Measurements from ENCODE around the gene VRK1.

VRK1 gene

GRCh38 chr14:96915478-96915877 is 118.3 kb downstream of the VRK1 start:
- no peaks in the 10 kb centered on the region for H3K4me1 ChIP-seq (ENCODE audit: control insufficient read depth, insufficient read depth, low read length)
- H3K27me3 ChIP-seq (ENCODE audit: control insufficient read depth, insufficient read depth, low read length), result no peaks in the 10 kb centered on the region
- no peaks in the 10 kb centered on the region for H3K36me3 ChIP-seq (ENCODE audit: control insufficient read depth, insufficient read depth, low read length)
- no peaks in the 10 kb centered on the region for H3K9me3 ChIP-seq (ENCODE audit: control insufficient read depth, insufficient read depth, low read length)
- H3K4me3 ChIP-seq (ENCODE audit: low read length), result no peak overlapping the region
- no peak overlapping the region for H3K27ac ChIP-seq (ENCODE audit: low read length)
- WGBS (ENCODE audit: insufficient coverage, insufficient read length), result no CpG with 5 or more reads among the region's 4 CpGs
- DNase-seq (ENCODE audit: low read depth, low spot score), result no peak

- no peaks in the 10 kb centered on the region for H3K27me3 ChIP-seq (ENCODE audit: control insufficient read depth, insufficient read depth, low read length)
- no peak for DNase-seq (ENCODE audit: low read depth, low spot score)
- H3K4me1 ChIP-seq (ENCODE audit: control insufficient read depth, insufficient read depth, low read length), result no peaks in the 10 kb centered on the region
- no peak overlapping the region for H3K27ac ChIP-seq (ENCODE audit: low read length)
- no peaks in the 10 kb centered on the region for H3K36me3 ChIP-seq (ENCODE audit: control insufficient read depth, insufficient read depth, low read length)
- no CpG with 5 or more reads among the region's 1 CpG for WGBS (ENCODE audit: insufficient coverage, insufficient read length)
- H3K4me3 ChIP-seq (ENCODE audit: low read length), result no peak overlapping the region
- H3K9me3 ChIP-seq (ENCODE audit: control insufficient read depth, insufficient read depth, low read length), result no peaks in the 10 kb centered on the region
These were observed 119.6 kb downstream of the VRK1 start for GRCh38 chr14:96916751-96917150.

- Histone ChIP-seq H3K27ac (ENCODE audit: low read length) (no peak overlapping the region), H3K9me3 (ENCODE audit: control insufficient read depth, insufficient read depth, low read length) (no peaks in the 10 kb centered on the region), H3K27me3 (ENCODE audit: control insufficient read depth, insufficient read depth, low read length) (no peaks in the 10 kb centered on the region), H3K4me1 (ENCODE audit: control insufficient read depth, insufficient read depth, low read length) (no peaks in the 10 kb centered on the region), H3K36me3 (ENCODE audit: control insufficient read depth, insufficient read depth, low read length) (no peaks in the 10 kb centered on the region), H3K4me3 (ENCODE audit: low read length) (no peak overlapping the region)
- no CpG with 5 or more reads among the region's 7 CpGs for WGBS (ENCODE audit: insufficient coverage, insufficient read length)
- DNase-seq (ENCODE audit: low read depth, low spot score), result no peak
These were observed 120.3 kb downstream of the VRK1 start for GRCh38 chr14:96917442-96917963.

- no CpG with 5 or more reads among the region's 3 CpGs for WGBS (ENCODE audit: insufficient coverage, insufficient read length)
- Histone ChIP-seq H3K27me3 (ENCODE audit: control insufficient read depth, insufficient read depth, low read length) (no peaks in the 10 kb centered on the region), H3K36me3 (ENCODE audit: control insufficient read depth, insufficient read depth, low read length) (no peaks in the 10 kb centered on the region), H3K9me3 (ENCODE audit: control insufficient read depth, insufficient read depth, low read length) (no peaks in the 10 kb centered on the region), H3K4me1 (ENCODE audit: control insufficient read depth, insufficient read depth, low read length) (peaks cover 2% of the 10 kb centered on the region), H3K27ac (ENCODE audit: low read length) (no peak overlapping the region), H3K4me3 (ENCODE audit: low read length) (no peak overlapping the region)
- DNase-seq (ENCODE audit: low read depth, low spot score), result no peak
These were observed 122.8 kb downstream of the VRK1 start for GRCh38 chr14:96920023-96920422.

- H3K36me3 ChIP-seq (ENCODE audit: control insufficient read depth, insufficient read depth, low read length), result no peaks in the 10 kb centered on the region
- no peaks in the 10 kb centered on the region for H3K9me3 ChIP-seq (ENCODE audit: control insufficient read depth, insufficient read depth, low read length)
- H3K4me3 ChIP-seq (ENCODE audit: low read length), result no peak overlapping the region
- no peak overlapping the region for H3K27ac ChIP-seq (ENCODE audit: low read length)
- no peak for DNase-seq (ENCODE audit: low read depth, low spot score)
- peaks cover 4% of the 10 kb centered on the region for H3K4me1 ChIP-seq (ENCODE audit: control insufficient read depth, insufficient read depth, low read length)
- no CpG with 5 or more reads among the region's 3 CpGs for WGBS (ENCODE audit: insufficient coverage, insufficient read length)
- no peaks in the 10 kb centered on the region for H3K27me3 ChIP-seq (ENCODE audit: control insufficient read depth, insufficient read depth, low read length)
These were observed 123.6 kb downstream of the VRK1 start for GRCh38 chr14:96920820-96921219.

GRCh38 chr14:96922986-96923385 is 125.8 kb downstream of the VRK1 start:
- WGBS (ENCODE audit: insufficient coverage, insufficient read length), result no CpG with 5 or more reads among the region's 8 CpGs

GRCh38 chr14:96925422-96925821 is 128.2 kb downstream of the VRK1 start:
- H3K36me3 ChIP-seq (ENCODE audit: control insufficient read depth, insufficient read depth, low read length), result no peaks in the 10 kb centered on the region
- DNase-seq (ENCODE audit: low read depth, low spot score), result no peak
- no peaks in the 10 kb centered on the region for H3K27me3 ChIP-seq (ENCODE audit: control insufficient read depth, insufficient read depth, low read length)
- H3K9me3 ChIP-seq (ENCODE audit: control insufficient read depth, insufficient read depth, low read length), result no peaks in the 10 kb centered on the region
- peaks cover 4% of the 10 kb centered on the region for H3K4me1 ChIP-seq (ENCODE audit: control insufficient read depth, insufficient read depth, low read length)
- WGBS (ENCODE audit: insufficient coverage, insufficient read length), result no CpG with 5 or more reads among the region's 4 CpGs
- no peak overlapping the region for H3K4me3 ChIP-seq (ENCODE audit: low read length)
- H3K27ac ChIP-seq (ENCODE audit: low read length), result no peak overlapping the region

More at GRCh38 chr14:96922986-96923385, 125.8 kb downstream of the VRK1 start:
- peaks cover 4% of the 10 kb centered on the region for H3K4me1 ChIP-seq (ENCODE audit: control insufficient read depth, insufficient read depth, low read length)
- no peak for DNase-seq (ENCODE audit: low read depth, low spot score)
- H3K36me3 ChIP-seq (ENCODE audit: control insufficient read depth, insufficient read depth, low read length), result no peaks in the 10 kb centered on the region
- H3K4me3 ChIP-seq (ENCODE audit: low read length), result no peak overlapping the region
- H3K27ac ChIP-seq (ENCODE audit: low read length), result no peak overlapping the region
- no peaks in the 10 kb centered on the region for H3K27me3 ChIP-seq (ENCODE audit: control insufficient read depth, insufficient read depth, low read length)
- H3K9me3 ChIP-seq (ENCODE audit: control insufficient read depth, insufficient read depth, low read length), result no peaks in the 10 kb centered on the region

- no CpG with 5 or more reads among the region's 8 CpGs for WGBS (ENCODE audit: insufficient coverage, insufficient read length)
- no peaks in the 10 kb centered on the region for H3K27me3 ChIP-seq (ENCODE audit: control insufficient read depth, insufficient read depth, low read length)
- DNase-seq (ENCODE audit: low read depth, low spot score), result no peak
- no peak overlapping the region for H3K27ac ChIP-seq (ENCODE audit: low read length)
- peaks cover 4% of the 10 kb centered on the region for H3K4me1 ChIP-seq (ENCODE audit: control insufficient read depth, insufficient read depth, low read length)
- H3K4me3 ChIP-seq (ENCODE audit: low read length), result no peak overlapping the region
- H3K9me3 ChIP-seq (ENCODE audit: control insufficient read depth, insufficient read depth, low read length), result no peaks in the 10 kb centered on the region
- no peaks in the 10 kb centered on the region for H3K36me3 ChIP-seq (ENCODE audit: control insufficient read depth, insufficient read depth, low read length)
These were observed 128.8 kb downstream of the VRK1 start for GRCh38 chr14:96926001-96926400.

- Histone ChIP-seq H3K36me3 (ENCODE audit: control insufficient read depth, insufficient read depth, low read length) (no peaks in the 10 kb centered on the region), H3K4me1 (ENCODE audit: control insufficient read depth, insufficient read depth, low read length) (peaks cover 4% of the 10 kb centered on the region), H3K27me3 (ENCODE audit: control insufficient read depth, insufficient read depth, low read length) (no peaks in the 10 kb centered on the region), H3K9me3 (ENCODE audit: control insufficient read depth, insufficient read depth, low read length) (no peaks in the 10 kb centered on the region), H3K27ac (ENCODE audit: low read length) (no peak overlapping the region), H3K4me3 (ENCODE audit: low read length) (no peak overlapping the region)
- no peak for DNase-seq (ENCODE audit: low read depth, low spot score)
- 100% methylated on average over 1 of the region's 3 CpGs for WGBS (ENCODE audit: insufficient coverage, insufficient read length)
These were observed 131.7 kb downstream of the VRK1 start for GRCh38 chr14:96928779-96929380.

- no peaks in the 10 kb centered on the region for H3K27me3 ChIP-seq (ENCODE audit: control insufficient read depth, insufficient read depth, low read length)
- H3K4me1 ChIP-seq (ENCODE audit: control insufficient read depth, insufficient read depth, low read length), result peaks cover 2% of the 10 kb centered on the region; the same call in 1 of the 2 replicates
- DNase-seq (ENCODE audit: low read depth, low spot score), result no peak
- H3K4me3 ChIP-seq (ENCODE audit: low read length), result no peak overlapping the region
- H3K27ac ChIP-seq (ENCODE audit: low read length), result no peak overlapping the region
- no CpG with 5 or more reads among the region's 10 CpGs for WGBS (ENCODE audit: insufficient coverage, insufficient read length)
- no peaks in the 10 kb centered on the region for H3K36me3 ChIP-seq (ENCODE audit: control insufficient read depth, insufficient read depth, low read length)
- H3K9me3 ChIP-seq (ENCODE audit: control insufficient read depth, insufficient read depth, low read length), result no peaks in the 10 kb centered on the region
These were observed 132.8 kb downstream of the VRK1 start for GRCh38 chr14:96929950-96930349.

GRCh38 chr14:96930526-96930925 is 133.3 kb downstream of the VRK1 start:
- no peak for DNase-seq (ENCODE audit: low read depth, low spot score)
- Histone ChIP-seq H3K4me1 (ENCODE audit: control insufficient read depth, insufficient read depth, low read length) (no peaks in the 10 kb centered on the region), H3K36me3 (ENCODE audit: control insufficient read depth, insufficient read depth, low read length) (no peaks in the 10 kb centered on the region), H3K27me3 (ENCODE audit: control insufficient read depth, insufficient read depth, low read length) (no peaks in the 10 kb centered on the region), H3K9me3 (ENCODE audit: control insufficient read depth, insufficient read depth, low read length) (no peaks in the 10 kb centered on the region), H3K27ac (ENCODE audit: low read length) (no peak overlapping the region), H3K4me3 (ENCODE audit: low read length) (no peak overlapping the region)
- WGBS (ENCODE audit: insufficient coverage, insufficient read length), result no CpG with 5 or more reads among the region's 3 CpGs
